B cell (primary cell): ENCODE data around the gene A1BG. TPM values are rescaled to one million over a fixed set of nuclear protein-coding genes. Genes with fewer than 3 reads are reported as not detected.

ENCODE experiments used
- ATAC-seq: fragments of 200-7000 bp; cut with Tn5 transposase; one replicate; pipeline ENCODE4 v1.10.0; 2021; ENCODE audit warnings: low read depth, mild to moderate bottlenecking, moderate number of reproducible peaks, moderate library complexity
- CTCF ChIA-PET: fragments of 350-600 bp; sonication (Branson Sonifier 250); formaldehyde crosslinking; loops from one replicate; lab custom pipeline; 2021; ENCODE audit warnings: antibody characterized with exemption, inconsistent platforms; lab: Charles Lee
- POLR2A ChIA-PET: fragments of 350-600 bp; sonication (Branson Sonifier 250); formaldehyde crosslinking; loops from one replicate; lab custom pipeline; 2021; ENCODE audit warnings: antibody characterized with exemption; lab: Charles Lee
- DNase-seq: peaks from one replicate; pipeline ENCODE4 v3.0.0; 2013
- H2AFZ ChIP-seq: 2 replicates; pipeline ENCODE4 v1.6.1; 2012; ENCODE audit warnings: mild to moderate bottlenecking, low read depth, low read length; ENCODE audit not compliant: insufficient read depth, poor library complexity, severe bottlenecking
- H3K27ac ChIP-seq, 2 donors: 1 replicate in 1 of 2; 2 replicates in 1 of 2; pipeline ENCODE4 v1.5.1; 2012 to 2013; ENCODE audit warnings: low read length in 2 of 2, mild to moderate bottlenecking in 2 of 2, moderate library complexity in 1 of 2
- H3K27me3 ChIP-seq, 4 experiments: fragments of 200-600 bp in 1 of 4; sonication (generic) in 1 of 4; replicated peaks in 1 of 4; 1 replicate in 2 of 4; 2 replicates in 2 of 4; pipeline versions ENCODE4 v1.6.1 to v1.7.0; 2013 to 2016; ENCODE audit warnings: low read length in 3 of 4, mild to moderate bottlenecking in 2 of 4, mixed read lengths in 1 of 4, moderate library complexity in 1 of 4; ENCODE audit not compliant: insufficient read depth in 4 of 4, control insufficient read depth in 3 of 4; ENCODE audit errors: control extremely low read depth in 1 of 4
- H3K36me3 ChIP-seq, 2 experiments: replicated peaks in 1 of 2; 1 replicate in 1 of 2; 2 replicates in 1 of 2; pipeline versions ENCODE4 v1.6.1 to v1.7.1; 2013; ENCODE audit warnings: low read length in 1 of 2; ENCODE audit not compliant: insufficient read depth in 2 of 2, control insufficient read depth in 1 of 2; ENCODE audit errors: control extremely low read depth in 1 of 2, extremely low read depth in 1 of 2
- H3K4me1 ChIP-seq, 2 donors: fragments of 200-600 bp in 1 of 2; sonication (generic) in 1 of 2; 1 replicate in 1 of 2; 2 replicates in 1 of 2; pipeline versions ENCODE4 v1.5.1 to v1.6.1; 2013 to 2017; ENCODE audit warnings: low read length in 2 of 2; ENCODE audit not compliant: control insufficient read depth in 2 of 2, insufficient read depth in 2 of 2
- H3K4me2 ChIP-seq: replicated peaks from 2 replicates; pipeline ENCODE3; 2012; ENCODE audit warnings: mild to moderate bottlenecking, low read depth, low read length; ENCODE audit not compliant: poor library complexity, severe bottlenecking
- H3K4me3 ChIP-seq, 5 experiments: fragments of 200-600 bp in 1 of 5; sonication (generic) in 1 of 5; 1 replicate in 3 of 5; 2 replicates in 2 of 5; pipeline versions ENCODE4 v1.5.1 to v1.7.0; 2011 to 2016; ENCODE audit warnings: low read length in 4 of 5, mild to moderate bottlenecking in 4 of 5, low read depth in 2 of 5, control low read depth in 1 of 5, moderate library complexity in 1 of 5; ENCODE audit not compliant: insufficient read depth in 1 of 5; ENCODE audit errors: control extremely low read depth in 1 of 5, extremely low read depth in 1 of 5
- H3K79me2 ChIP-seq: fragments of 200-600 bp; sonication (generic); one replicate; pipeline ENCODE4 v1.6.0; 2016; ENCODE audit warnings: low read length; ENCODE audit not compliant: control insufficient read depth, insufficient read depth
- H3K9ac ChIP-seq: fragments of 200-600 bp; sonication (generic); 2 replicates; pipeline ENCODE4 v1.6.1; 2017; ENCODE audit warnings: mild to moderate bottlenecking, low read length, moderate library complexity
- H3K9me3 ChIP-seq, 3 donors: one replicate each; pipeline versions ENCODE4 v1.6.1 to v1.7.1; 2013; ENCODE audit warnings: low read length in 2 of 3; ENCODE audit not compliant: control insufficient read depth in 2 of 3, insufficient read depth in 1 of 3; ENCODE audit errors: control extremely low read depth in 1 of 3
- H4K20me1 ChIP-seq: 2 replicates; pipeline ENCODE4 v1.6.0; 2012; ENCODE audit warnings: mild to moderate bottlenecking, low read length; ENCODE audit not compliant: insufficient read depth, control insufficient read depth, poor library complexity, severe bottlenecking
- H3K27ac Mint-ChIP-seq: one replicate; pipeline ENCODE4 v1.8.0; 2021; ENCODE audit warnings: mixed read lengths
- H3K27me3 Mint-ChIP-seq: one replicate; pipeline ENCODE4 v1.8.0; 2021; ENCODE audit warnings: mixed read lengths
- H3K4me1 Mint-ChIP-seq: one replicate; pipeline ENCODE4 v1.8.0; 2021; ENCODE audit warnings: mixed read lengths
- H3K4me3 Mint-ChIP-seq: one replicate; pipeline ENCODE4 v1.8.0; 2021; ENCODE audit warnings: mixed read lengths
- H3K9me3 Mint-ChIP-seq: one replicate; pipeline ENCODE4 v1.8.0; 2022; ENCODE audit warnings: mixed read lengths; ENCODE audit not compliant: insufficient read depth
- EZH2 ChIP-seq: IDR thresholded peaks from 2 replicates; pipeline ENCODE4 v1.6.1; 2012; ENCODE audit warnings: borderline replicate concordance, low read depth, mild to moderate bottlenecking, moderate library complexity, low read length; ENCODE audit not compliant: insufficient read depth, poor library complexity, severe bottlenecking
- WGBS: methylation state at CpG from one replicate; pipeline ENCODE4 v1.1.5; 2013; ENCODE audit warnings: missing lambda C conversion rate; ENCODE audit not compliant: insufficient coverage; 5-methylcytosine and 5-hydroxymethylcytosine counted together
- intact Hi-C: fragments of 100-400 bp; cut with micrococcal nuclease; formaldehyde crosslinking; loops from one replicate; pipeline ENCODE4 v1.10.0; 2022
- polyA plus RNA-seq: library from polyadenylated mRNA; depleted of rRNA; stranded (reverse); fragments of >200 nt; gene quantifications from 2 replicates; pipeline ENCODE4 v1.2.3, GENCODE V29; 2012
- total RNA-seq, 2 donors: library from RNA; stranded (reverse); fragments of 120-200 nt in 1 of 2; gene quantifications; 1 replicate in 1 of 2; 2 replicates in 1 of 2; pipeline versions ENCODE4 v1.2.3 to v1.2.4, GENCODE V29; 2013 to 2022
- TF ChIP-seq, protein P1 (sequence below): fragments of 200-600 bp; IDR thresholded peaks from one replicate; pipeline ENCODE4 v1.8.0; 2022; ENCODE audit warnings: antibody characterized with exemption, mild to moderate bottlenecking

A1BG gene
- total and polyA plus RNA-seq, 2 donors (not counting 1 experiment from before 2014, with no cell fraction given): 18.4 to 52.6 TPM

DNA sequence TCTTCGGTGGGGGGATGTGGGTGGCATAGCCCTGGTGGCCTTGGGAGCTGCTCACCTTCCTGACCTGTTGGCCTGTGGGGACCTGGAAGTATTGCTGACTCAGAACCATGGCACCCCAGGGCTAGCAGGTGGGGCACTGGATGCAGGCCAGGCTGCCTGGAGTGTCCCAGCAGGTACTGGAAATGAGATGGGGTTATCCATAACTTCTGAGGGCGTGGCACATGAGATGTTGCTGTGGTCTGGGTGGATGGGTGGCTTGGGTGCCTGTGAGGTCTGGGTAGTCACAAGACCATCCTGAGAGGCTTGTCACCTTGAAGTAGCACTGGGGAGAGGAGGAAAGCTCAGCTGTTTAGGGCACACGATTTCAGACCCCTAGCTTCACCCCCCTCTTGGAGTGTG is 41.5 kb upstream of the A1BG start:
- Mint-ChIP-seq H3K9me3 (no peaks in the 10 kb centered on the region), H3K27ac (no peak overlapping the region), H3K4me1 (peaks cover 7% of the 10 kb centered on the region), H3K4me3 (no peak overlapping the region), H3K27me3 (no peaks in the 10 kb centered on the region)
- TF ChIP-seq EZH2: no peak
- TF ChIP-seq, protein P1, sequence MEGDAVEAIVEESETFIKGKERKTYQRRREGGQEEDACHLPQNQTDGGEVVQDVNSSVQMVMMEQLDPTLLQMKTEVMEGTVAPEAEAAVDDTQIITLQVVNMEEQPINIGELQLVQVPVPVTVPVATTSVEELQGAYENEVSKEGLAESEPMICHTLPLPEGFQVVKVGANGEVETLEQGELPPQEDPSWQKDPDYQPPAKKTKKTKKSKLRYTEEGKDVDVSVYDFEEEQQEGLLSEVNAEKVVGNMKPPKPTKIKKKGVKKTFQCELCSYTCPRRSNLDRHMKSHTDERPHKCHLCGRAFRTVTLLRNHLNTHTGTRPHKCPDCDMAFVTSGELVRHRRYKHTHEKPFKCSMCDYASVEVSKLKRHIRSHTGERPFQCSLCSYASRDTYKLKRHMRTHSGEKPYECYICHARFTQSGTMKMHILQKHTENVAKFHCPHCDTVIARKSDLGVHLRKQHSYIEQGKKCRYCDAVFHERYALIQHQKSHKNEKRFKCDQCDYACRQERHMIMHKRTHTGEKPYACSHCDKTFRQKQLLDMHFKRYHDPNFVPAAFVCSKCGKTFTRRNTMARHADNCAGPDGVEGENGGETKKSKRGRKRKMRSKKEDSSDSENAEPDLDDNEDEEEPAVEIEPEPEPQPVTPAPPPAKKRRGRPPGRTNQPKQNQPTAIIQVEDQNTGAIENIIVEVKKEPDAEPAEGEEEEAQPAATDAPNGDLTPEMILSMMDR: no peak
- peaks cover 0 to 27% (median 10%) of the 10 kb centered on the region in 4 experiments for H3K27me3 ChIP-seq
- H2AFZ ChIP-seq: no peak overlapping the region
- CTCF ChIA-PET: no interaction called here
- H3K4me3 ChIP-seq: no peak overlapping the region
- peaks cover 4 to 6% of the 10 kb centered on the region in 2 donors for H3K4me1 ChIP-seq
- H3K9me3 ChIP-seq: peaks cover 0 to 12% (median 0%) of the 10 kb centered on the region in 3 donors
- DNase-seq: peak; percentile 19
- H3K4me2 ChIP-seq: no peak overlapping the region
- POLR2A ChIA-PET: interaction anchor here (0.8 kb wide), 1 partner anchor 648 kb away, joined by 6 read pairs; no protein-coding TSS in a partner anchor
- peaks cover 50% of the 10 kb centered on the region for H4K20me1 ChIP-seq
- H3K79me2 ChIP-seq: peaks cover 31% of the 10 kb centered on the region
- ATAC-seq: no peak
- 76% methylated on average over 2 of the region's 3 CpGs for WGBS
- intact Hi-C loops: no loop called here
- H3K27ac ChIP-seq: no peak overlapping the region
- H3K9ac ChIP-seq: no peak overlapping the region
- H3K36me3 ChIP-seq: peaks cover 0 to 37% of the 10 kb centered on the region in 2 experiments

DNA sequence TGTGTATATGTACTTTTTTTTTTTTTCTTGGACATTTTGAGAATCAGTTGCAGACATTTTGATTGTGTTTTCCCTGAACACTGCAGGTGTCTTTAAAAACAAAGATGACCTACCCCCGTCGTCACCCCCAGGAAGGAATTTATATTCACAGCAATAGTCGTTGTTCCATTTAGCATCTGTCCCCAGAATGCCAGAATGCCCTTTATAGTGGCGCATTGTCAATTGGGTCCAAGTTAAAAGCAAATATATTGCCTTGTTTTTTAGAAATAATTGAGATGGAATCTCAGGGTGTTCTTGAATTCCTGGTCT is 40.4 kb upstream of the A1BG start:
- TF ChIP-seq EZH2: no peak
- TF ChIP-seq, protein P1: no peak
- Mint-ChIP-seq H3K27me3 (no peaks in the 10 kb centered on the region), H3K4me1 (peaks cover 13% of the 10 kb centered on the region), H3K9me3 (no peaks in the 10 kb centered on the region), H3K4me3 (no peak overlapping the region), H3K27ac (no peak overlapping the region)
- no peak for ATAC-seq
- H3K9me3 ChIP-seq: peaks cover 0 to 12% (median 0%) of the 10 kb centered on the region in 3 donors
- no peak overlapping the region for H2AFZ ChIP-seq
- DNase-seq: no peak
- peaks cover 0 to 27% (median 10%) of the 10 kb centered on the region in 4 experiments for H3K27me3 ChIP-seq
- intact Hi-C loops: no loop called here
- peaks cover 52% of the 10 kb centered on the region for H4K20me1 ChIP-seq
- ChIA-PET POLR2A (no interaction called here), CTCF (no interaction called here)
- no peak overlapping the region for H3K4me3 ChIP-seq
- no peak overlapping the region for H3K4me2 ChIP-seq
- H3K36me3 ChIP-seq: peaks cover 3 to 44% of the 10 kb centered on the region in 2 experiments
- no peak overlapping the region for H3K9ac ChIP-seq
- WGBS: 100% methylated on average over 3 of the region's 4 CpGs
- H3K27ac ChIP-seq: no peak overlapping the region
- peaks cover 4 to 6% of the 10 kb centered on the region in 2 donors for H3K4me1 ChIP-seq
- peaks cover 39% of the 10 kb centered on the region for H3K79me2 ChIP-seq
